ENCODE results near the gene HARBI1. TPM values are rescaled to one million over a fixed set of nuclear protein-coding genes. Genes with fewer than 3 reads are reported as not detected.

HARBI1 gene
- total RNA-seq, 1 donor from 2014 or later = 1.9 TPM

DNA sequence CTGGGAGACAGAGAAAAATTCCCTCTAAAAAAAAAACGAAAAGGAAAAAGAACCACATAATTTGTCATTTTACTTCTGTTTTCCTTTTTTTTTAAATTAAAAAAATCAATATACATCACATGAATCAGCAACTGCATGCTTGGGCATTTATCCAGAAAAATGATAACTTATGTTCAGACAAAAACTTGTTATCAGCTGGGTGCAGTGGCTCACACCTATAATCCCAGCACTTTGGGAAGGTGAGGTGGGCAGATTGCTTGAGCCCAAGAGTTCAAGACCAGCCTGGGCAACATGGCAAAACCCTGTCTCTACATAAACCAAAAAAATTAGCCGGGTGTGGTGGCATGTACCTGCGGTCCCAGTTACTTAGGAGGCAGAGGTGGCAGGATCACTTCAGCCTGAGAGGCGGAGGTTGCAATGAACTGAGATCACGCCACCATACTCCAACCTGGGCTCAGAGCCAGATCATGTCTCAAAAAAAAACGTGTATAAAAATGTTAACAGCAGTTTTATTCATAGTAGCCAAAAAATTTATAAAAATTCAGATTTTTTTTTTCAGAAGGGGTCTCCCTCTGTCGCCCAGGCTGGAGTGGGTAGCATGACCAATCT lies 51.7 kb downstream of the HARBI1 start:
- intact Hi-C loops (cut with DNase I) = no loop called here
- DNase-seq = no peak
- ATAC-seq (ENCODE audit: poor library complexity) = no peak

- ATAC-seq (ENCODE audit: poor library complexity) (no peak), DNase-seq (no peak)
- intact Hi-C loops (cut with DNase I) = no loop called here
Measured at GRCh38 chr11:46564459-46564858, 52.6 kb downstream of the HARBI1 start.

GRCh38 chr11:46562527-46562926 lies 54.5 kb downstream of the HARBI1 start:
- ATAC-seq (ENCODE audit: poor library complexity) (no peak), DNase-seq (no peak)
- intact Hi-C loops (cut with DNase I) = no loop called here

DNA sequence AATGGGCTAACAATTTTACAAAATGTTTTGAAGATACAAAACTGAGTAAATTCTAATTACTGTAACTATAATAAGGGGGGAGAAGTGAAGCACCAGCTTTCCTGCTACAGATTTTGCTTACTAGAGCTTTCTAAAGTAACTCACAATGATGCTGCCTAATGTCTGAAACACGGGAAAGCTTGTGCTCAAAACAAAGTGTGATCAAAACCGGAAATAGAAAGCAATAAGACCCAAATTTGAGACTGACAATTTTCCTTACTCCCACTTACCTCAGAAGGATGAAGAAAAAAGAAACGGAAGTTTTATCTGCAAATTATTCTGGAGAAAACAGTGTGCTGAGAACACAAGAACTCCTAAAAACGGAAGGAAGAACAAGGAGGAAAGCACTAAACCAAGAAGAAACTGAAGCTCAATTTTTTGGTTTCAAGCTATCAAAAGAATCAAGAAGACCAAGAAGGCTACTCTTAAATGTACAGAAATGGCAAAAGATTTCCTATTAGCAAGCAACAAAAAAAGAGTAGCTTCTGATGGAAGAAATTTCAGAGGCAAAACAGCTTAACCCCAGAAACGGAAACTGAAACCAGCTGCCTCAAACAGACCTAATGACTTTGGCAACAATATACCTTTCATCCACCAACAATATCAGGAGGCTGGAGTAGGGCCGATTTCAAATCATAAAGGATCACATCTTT lies 56.6 kb downstream of the HARBI1 start:
- DNase-seq (no peak), ATAC-seq (ENCODE audit: poor library complexity) (peak; percentile 68)
- intact Hi-C loops (cut with DNase I) = no loop called here

DNA sequence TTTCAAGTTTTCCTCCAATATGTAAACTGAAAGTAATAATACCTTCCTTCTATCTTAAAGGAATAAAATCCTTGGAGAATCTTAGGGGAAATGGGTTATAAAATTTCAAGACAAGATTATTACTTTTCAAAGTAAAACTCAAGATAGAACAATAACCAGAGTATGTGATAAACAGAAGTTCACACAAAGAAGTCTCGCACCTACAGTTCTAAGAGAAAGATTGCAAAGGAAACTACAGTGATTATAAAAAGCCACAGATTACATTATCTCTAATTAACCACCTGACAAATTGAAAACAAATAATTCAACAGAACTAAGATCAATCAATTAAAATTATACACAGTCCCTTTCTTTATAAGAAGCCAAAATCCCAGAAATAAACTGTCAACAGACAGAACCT lies 57.2 kb downstream of the HARBI1 start:
- ATAC-seq (ENCODE audit: poor library complexity) (no peak), DNase-seq (no peak)
- intact Hi-C loops (cut with DNase I) = no loop called here

DNA sequence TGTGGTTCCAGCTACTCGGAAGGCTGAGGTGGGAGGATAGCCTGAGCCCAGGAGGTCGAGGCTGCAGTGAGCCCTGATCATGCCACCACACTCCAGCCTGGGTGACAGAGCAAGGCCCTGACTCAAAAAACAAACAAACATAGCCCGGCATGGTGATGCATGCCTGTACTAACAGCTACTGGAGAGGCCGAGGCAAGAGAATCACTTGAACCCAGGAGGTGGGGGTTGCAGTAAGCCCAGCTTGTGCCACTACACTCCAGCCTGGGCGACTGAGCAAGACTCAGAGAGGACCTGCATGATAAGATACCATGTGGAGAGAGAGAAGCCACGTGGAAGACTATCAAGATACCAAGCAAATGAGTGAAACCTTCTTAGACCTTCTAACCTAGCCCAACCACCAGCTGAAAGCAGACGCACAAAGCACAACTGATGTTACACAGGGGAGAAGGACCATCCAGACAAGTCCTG lies 59.3 kb downstream of the HARBI1 start:
- ATAC-seq (ENCODE audit: poor library complexity) (no peak), DNase-seq (no peak)
- intact Hi-C loops (cut with DNase I) = no loop called here

DNA sequence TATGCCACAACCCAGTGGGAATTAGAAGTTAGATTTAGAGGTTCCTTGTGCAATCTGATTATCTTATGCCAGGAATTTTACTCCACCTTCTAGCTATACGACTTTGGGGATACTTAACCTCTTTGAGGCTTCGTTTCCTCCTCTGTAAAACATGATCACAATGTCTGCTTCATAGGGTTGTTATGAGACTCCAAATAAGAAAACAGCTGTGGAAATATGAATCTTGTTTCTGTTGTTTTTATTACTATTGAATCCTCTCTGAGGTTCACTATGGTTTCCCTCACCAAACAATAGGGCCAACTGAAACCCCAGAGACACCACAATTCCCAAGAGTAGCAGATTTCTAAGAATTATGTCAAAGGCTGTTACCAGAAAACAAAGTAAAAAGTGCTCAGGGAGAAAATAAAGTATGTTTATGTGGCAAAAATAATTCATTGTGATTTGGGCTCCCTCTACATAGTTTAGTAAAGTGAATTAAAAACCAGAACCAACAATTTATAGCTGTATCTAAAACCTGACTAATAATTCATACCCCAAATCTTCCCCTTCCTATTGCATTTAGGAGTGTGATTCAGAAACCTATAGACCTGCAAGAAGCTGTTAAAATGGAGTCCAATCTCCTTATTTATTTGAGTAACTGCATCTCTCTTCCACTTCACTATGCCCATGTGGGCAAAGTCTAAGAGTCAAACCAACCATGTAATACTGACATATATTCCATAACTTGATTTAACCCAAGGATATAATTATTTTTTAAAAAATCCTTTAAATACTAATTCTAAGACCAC lies 61.6 kb downstream of the HARBI1 start:
- no peak for DNase-seq
- intact Hi-C loops (cut with DNase I) = no loop called here
- ATAC-seq (ENCODE audit: poor library complexity) = no peak

GRCh38 chr11:46554213-46555147 lies 62.5 kb downstream of the HARBI1 start:
- intact Hi-C loops (cut with DNase I) = no loop called here
- no peak for DNase-seq

GRCh38 chr11:46553814-46554212 lies 63.2 kb downstream of the HARBI1 start:
- peak; percentile 8 for ATAC-seq (ENCODE audit: poor library complexity)
- intact Hi-C loops (cut with DNase I) = no loop called here
- no peak for DNase-seq

More at GRCh38 chr11:46554213-46555147, 62.5 kb downstream of the HARBI1 start:
- ATAC-seq (ENCODE audit: poor library complexity) = peak; percentile 71

Other genes with a start within 250 kb of the HARBI1 start
- 4.7 TPM for gene MDK, start 235.6 kb downstream of the HARBI1 start, total RNA-seq
- not detected for gene CHRM4, start 225.5 kb downstream of the HARBI1 start, total RNA-seq
- gene AMBRA1, start 23.2 kb downstream of the HARBI1 start, total RNA-seq = 12.3 TPM
- gene ATG13, start 326 bp upstream of the HARBI1 start, total RNA-seq = 37.4 TPM
- 60.9 TPM for gene ARHGAP1, start 83.4 kb upstream of the HARBI1 start, total RNA-seq
- gene ZNF408, start 83.8 kb upstream of the HARBI1 start, total RNA-seq = 6.6 TPM
- gene F2, start 102.0 kb upstream of the HARBI1 start, total RNA-seq = 0.11 TPM
- gene CKAP5, start 229.1 kb upstream of the HARBI1 start, total RNA-seq = 69.4 TPM

Measured in Right ventricle myocardium superior (tissue), 1 donor.